ENCODE data around the gene MALL. TPM values are rescaled to one million over a fixed set of nuclear protein-coding genes. Genes with fewer than 3 reads are reported as not detected.
"Not testable (repeated sequence)": the region's sequence is repeated elsewhere in the genome, so short reads cannot be mapped to it uniquely, and the experiment has no call there.

The MALL gene
- total and polyA plus RNA-seq, 9 donors = 5.6 to 16.1 (median 8.4) TPM

GRCh38 chr2:110097506-110098220 is 18.0 kb downstream of the MALL start:
- no peak overlapping the region for H3K4me3 ChIP-seq (ENCODE audit: low read length)
- no peaks in the 10 kb centered on the region for H3K27me3 ChIP-seq (ENCODE audit: control insufficient read depth, insufficient read depth, low read length)
- no peak overlapping the region for H3K27ac ChIP-seq (ENCODE audit: low read length)
- H3K4me1 ChIP-seq (ENCODE audit: control insufficient read depth, insufficient read depth, low read length) = peaks cover 25% of the 10 kb centered on the region
- no peaks in the 10 kb centered on the region for H3K9me3 ChIP-seq (replicated peaks; ENCODE audit: control insufficient read depth, low read depth, low read length)
- DNase-seq = no peak
- H3K36me3 ChIP-seq (ENCODE audit: control insufficient read depth, insufficient read depth, low read length) = no peaks in the 10 kb centered on the region
- WGBS (ENCODE audit: insufficient coverage) = 63% methylated on average over 5 of the region's 14 CpGs

GRCh38 chr2:110095994-110096633 is 19.5 kb downstream of the MALL start:
- H3K27ac ChIP-seq (ENCODE audit: low read length) = no peak overlapping the region
- H3K9me3 ChIP-seq (replicated peaks; ENCODE audit: control insufficient read depth, low read depth, low read length) = no peaks in the 10 kb centered on the region
- peaks cover 12% of the 10 kb centered on the region for H3K4me1 ChIP-seq (ENCODE audit: control insufficient read depth, insufficient read depth, low read length)
- H3K4me3 ChIP-seq (ENCODE audit: low read length) = no peak overlapping the region
- 87% methylated on average over 5 of the region's 8 CpGs for WGBS (ENCODE audit: insufficient coverage)
- DNase-seq = no peak
- H3K36me3 ChIP-seq (ENCODE audit: control insufficient read depth, insufficient read depth, low read length) = no peaks in the 10 kb centered on the region
- H3K27me3 ChIP-seq (ENCODE audit: control insufficient read depth, insufficient read depth, low read length) = no peaks in the 10 kb centered on the region

GRCh38 chr2:110094884-110095534 is 20.6 kb downstream of the MALL start:
- H3K9me3 ChIP-seq (replicated peaks; ENCODE audit: control insufficient read depth, low read depth, low read length); H3K36me3 ChIP-seq (ENCODE audit: control insufficient read depth, insufficient read depth, low read length); H3K4me1 ChIP-seq (ENCODE audit: control insufficient read depth, insufficient read depth, low read length); DNase-seq; H3K27ac ChIP-seq (ENCODE audit: low read length); H3K4me3 ChIP-seq (ENCODE audit: low read length); H3K27me3 ChIP-seq (ENCODE audit: control insufficient read depth, insufficient read depth, low read length): not testable (repeated sequence)
- WGBS (ENCODE audit: insufficient coverage) = no CpG with 5 or more reads among the region's 6 CpGs

DNA sequence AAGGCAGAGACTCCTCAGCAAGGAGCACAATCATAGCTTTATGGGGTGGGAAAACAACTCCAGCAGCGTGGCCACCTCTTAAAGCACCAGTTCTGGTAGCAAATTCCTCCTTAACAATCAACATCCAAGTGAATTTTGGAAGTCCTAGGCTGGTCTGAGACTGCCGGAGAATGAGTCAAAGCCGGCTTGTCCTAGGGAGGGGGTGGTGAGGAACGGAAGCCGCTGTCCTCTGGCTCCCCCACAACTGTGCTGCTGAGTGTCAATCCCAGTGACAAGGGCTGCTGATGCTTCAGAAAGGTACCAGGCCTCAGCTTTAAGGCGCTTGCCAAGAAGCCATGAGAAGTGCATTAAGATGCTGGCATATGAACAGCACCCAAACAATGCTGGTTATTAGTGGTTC is 21.7 kb downstream of the MALL start:
- H3K4me1 ChIP-seq (ENCODE audit: control insufficient read depth, insufficient read depth, low read length); H3K27me3 ChIP-seq (ENCODE audit: control insufficient read depth, insufficient read depth, low read length); H3K9me3 ChIP-seq (replicated peaks; ENCODE audit: control insufficient read depth, low read depth, low read length); H3K27ac ChIP-seq (ENCODE audit: low read length); DNase-seq; H3K36me3 ChIP-seq (ENCODE audit: control insufficient read depth, insufficient read depth, low read length); H3K4me3 ChIP-seq (ENCODE audit: low read length): not testable (repeated sequence)
- WGBS (ENCODE audit: insufficient coverage) = no CpG with 5 or more reads among the region's 6 CpGs

DNA sequence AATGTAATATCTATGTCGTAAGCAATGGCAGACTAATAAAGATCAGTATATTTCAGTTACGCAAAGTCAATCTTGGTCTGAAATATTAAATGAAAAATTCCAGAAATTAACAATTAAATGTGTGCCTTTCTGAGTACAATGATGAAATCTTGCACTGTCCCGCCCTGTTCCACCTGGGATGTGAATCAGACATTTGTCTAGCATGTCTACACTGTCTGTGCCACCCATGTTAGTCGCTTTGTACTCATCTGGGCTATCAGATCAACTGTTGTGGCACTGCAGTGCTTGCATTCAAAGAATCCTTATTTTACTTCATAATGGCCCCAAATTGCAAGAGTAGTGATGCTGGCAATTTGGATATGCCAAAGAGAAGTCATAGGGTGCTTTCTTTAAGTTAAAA is 25.5 kb downstream of the MALL start:
- H3K4me3 ChIP-seq (ENCODE audit: low read length); H3K4me1 ChIP-seq (ENCODE audit: control insufficient read depth, insufficient read depth, low read length); DNase-seq; H3K27ac ChIP-seq (ENCODE audit: low read length); H3K36me3 ChIP-seq (ENCODE audit: control insufficient read depth, insufficient read depth, low read length); H3K27me3 ChIP-seq (ENCODE audit: control insufficient read depth, insufficient read depth, low read length); H3K9me3 ChIP-seq (replicated peaks; ENCODE audit: control insufficient read depth, low read depth, low read length): not testable (repeated sequence)
- WGBS (ENCODE audit: insufficient coverage) = no CpG with 5 or more reads among the region's 4 CpGs

DNA sequence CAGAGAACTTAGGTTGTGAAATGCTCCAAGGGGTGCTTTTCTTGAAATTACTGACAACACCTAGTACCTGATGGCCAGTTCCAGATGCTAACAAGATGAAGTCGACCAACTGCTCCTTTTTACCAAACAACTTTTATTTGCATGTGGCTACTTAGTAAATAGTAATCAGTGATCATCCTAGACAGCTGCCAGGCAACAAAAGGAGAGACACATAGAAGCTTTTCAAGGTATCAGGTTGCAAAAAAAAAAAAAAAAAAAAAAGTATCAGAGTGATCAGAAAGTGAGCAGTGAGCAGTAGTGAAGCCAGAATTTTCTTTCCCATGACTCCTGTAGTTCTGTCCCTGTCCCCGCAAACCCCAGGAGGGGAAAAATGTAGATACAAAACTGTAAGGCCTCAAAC is 31.9 kb downstream of the MALL start:
- not testable (repeated sequence) for DNase-seq; H3K4me1 ChIP-seq (ENCODE audit: control insufficient read depth, insufficient read depth, low read length); H3K9me3 ChIP-seq (replicated peaks; ENCODE audit: control insufficient read depth, low read depth, low read length); H3K27me3 ChIP-seq (ENCODE audit: control insufficient read depth, insufficient read depth, low read length); H3K27ac ChIP-seq (ENCODE audit: low read length); H3K4me3 ChIP-seq (ENCODE audit: low read length); H3K36me3 ChIP-seq (ENCODE audit: control insufficient read depth, insufficient read depth, low read length)
- no CpG with 5 or more reads among the region's 2 CpGs for whole genome bisulfite sequencing (ENCODE audit: insufficient coverage)

GRCh38 chr2:110083162-110083561 is 32.5 kb downstream of the MALL start:
- not testable (repeated sequence) for H3K4me1 ChIP-seq (ENCODE audit: control insufficient read depth, insufficient read depth, low read length); H3K27ac ChIP-seq (ENCODE audit: low read length); DNase-seq; H3K36me3 ChIP-seq (ENCODE audit: control insufficient read depth, insufficient read depth, low read length); H3K4me3 ChIP-seq (ENCODE audit: low read length); H3K9me3 ChIP-seq (replicated peaks; ENCODE audit: control insufficient read depth, low read depth, low read length); H3K27me3 ChIP-seq (ENCODE audit: control insufficient read depth, insufficient read depth, low read length)
- WGBS (ENCODE audit: insufficient coverage) = no CpG with 5 or more reads among the region's 8 CpGs

DNA sequence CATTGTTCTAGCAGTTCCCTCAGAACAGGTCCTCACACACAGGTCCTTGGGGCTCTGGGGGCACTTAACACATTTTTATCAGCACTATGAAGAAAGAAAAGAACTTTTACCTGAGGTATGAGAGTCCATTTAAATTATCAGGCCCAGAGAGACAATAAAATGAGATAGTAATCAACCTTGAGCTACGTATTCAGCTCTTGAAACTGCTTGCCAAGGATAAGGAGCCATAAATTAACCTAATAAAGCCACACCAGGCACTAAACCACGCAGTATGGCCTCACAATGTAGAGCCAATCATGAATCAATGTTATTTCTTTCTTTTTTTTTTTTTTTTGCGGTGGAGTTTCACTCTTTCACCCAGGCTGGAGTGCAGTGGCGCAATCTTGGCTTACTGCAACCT is 37.5 kb downstream of the MALL start:
- not testable (repeated sequence) for H3K27me3 ChIP-seq (ENCODE audit: control insufficient read depth, insufficient read depth, low read length); H3K36me3 ChIP-seq (ENCODE audit: control insufficient read depth, insufficient read depth, low read length); H3K9me3 ChIP-seq (replicated peaks; ENCODE audit: control insufficient read depth, low read depth, low read length); H3K4me3 ChIP-seq (ENCODE audit: low read length); H3K4me1 ChIP-seq (ENCODE audit: control insufficient read depth, insufficient read depth, low read length); H3K27ac ChIP-seq (ENCODE audit: low read length); DNase-seq
- WGBS (ENCODE audit: insufficient coverage) = no CpG with 5 or more reads among the region's 4 CpGs

DNA sequence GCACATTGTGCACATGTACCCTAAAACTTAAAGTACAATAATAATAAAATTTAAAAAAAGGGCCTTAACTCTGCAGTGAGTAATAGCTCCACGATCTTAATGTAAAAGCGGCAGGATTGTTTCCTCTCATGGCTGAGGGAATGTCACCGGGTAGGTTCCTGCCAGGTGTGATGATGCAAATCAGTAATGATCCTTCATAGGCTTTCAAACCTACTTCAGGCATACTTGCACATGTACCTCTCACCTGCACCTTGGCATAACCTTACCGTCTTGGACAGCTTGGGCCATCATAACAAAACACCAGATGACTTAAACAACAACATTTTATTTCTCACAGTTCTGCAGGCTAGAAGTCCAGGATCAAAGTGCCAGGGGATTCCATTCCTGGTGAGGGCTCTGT is 39.7 kb downstream of the MALL start:
- H3K4me3 ChIP-seq (ENCODE audit: low read length); H3K36me3 ChIP-seq (ENCODE audit: control insufficient read depth, insufficient read depth, low read length); H3K4me1 ChIP-seq (ENCODE audit: control insufficient read depth, insufficient read depth, low read length); H3K27me3 ChIP-seq (ENCODE audit: control insufficient read depth, insufficient read depth, low read length); H3K27ac ChIP-seq (ENCODE audit: low read length); H3K9me3 ChIP-seq (replicated peaks; ENCODE audit: control insufficient read depth, low read depth, low read length); DNase-seq: not testable (repeated sequence)
- no CpG with 5 or more reads among the region's 4 CpGs for WGBS (ENCODE audit: insufficient coverage)

DNA sequence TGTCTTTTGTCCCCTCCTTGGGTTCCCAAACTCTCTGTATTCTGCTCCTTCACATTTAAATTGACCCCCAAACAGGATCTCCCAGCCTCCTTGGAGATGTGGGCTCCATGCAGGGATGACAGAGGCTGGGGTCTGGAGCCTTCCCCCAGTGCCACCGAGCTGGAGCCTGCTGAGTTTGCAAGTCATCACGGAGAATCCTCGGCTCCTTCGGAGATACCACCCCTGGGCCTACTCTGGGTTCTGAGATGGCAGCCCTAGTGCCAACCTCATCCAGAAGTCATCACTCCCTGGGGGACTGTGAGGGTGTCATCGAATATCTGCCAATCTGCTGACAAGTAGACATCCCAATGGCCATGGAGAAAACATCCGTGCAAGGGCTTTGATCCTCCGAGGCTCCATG is 45.8 kb downstream of the MALL start:
- H3K9me3 ChIP-seq (replicated peaks; ENCODE audit: control insufficient read depth, low read depth, low read length); DNase-seq; H3K4me3 ChIP-seq (ENCODE audit: low read length); H3K36me3 ChIP-seq (ENCODE audit: control insufficient read depth, insufficient read depth, low read length); H3K27ac ChIP-seq (ENCODE audit: low read length); H3K27me3 ChIP-seq (ENCODE audit: control insufficient read depth, insufficient read depth, low read length); H3K4me1 ChIP-seq (ENCODE audit: control insufficient read depth, insufficient read depth, low read length): not testable (repeated sequence)
- no CpG with 5 or more reads among the region's 7 CpGs for WGBS (ENCODE audit: insufficient coverage)

Data from muscle of leg (tissue), 11 donors.